Stomach (tissue), 9 donors: ENCODE results near the gene COL16A1. TPM values are rescaled to one million over a fixed set of nuclear protein-coding genes. Genes with fewer than 3 reads are reported as not detected.

Experiments used
- DNase-seq, 2 donors: peaks; one replicate each; pipeline versions ENCODE4 v3.0.0 to v3.0.0-alpha.2; 2013 to 2019
- H3K27ac ChIP-seq, 5 donors: fragments of 200-600 bp in 4 of 5; sonication (generic) in 4 of 5; one replicate each; pipeline ENCODE4 v1.5.1; 2013 to 2019; ENCODE audit warnings: mild to moderate bottlenecking in 1 of 5, moderate library complexity in 1 of 5
- H3K27me3 ChIP-seq, 3 donors: fragments of 200-600 bp; sonication (generic); one replicate each; pipeline ENCODE4 v1.5.1; 2017 to 2019; ENCODE audit warnings: mixed run types in 1 of 3
- H3K36me3 ChIP-seq, 4 donors: fragments of 200-600 bp; sonication (generic); 1 replicate in 3 of 4; 2 replicates in 1 of 4; pipeline ENCODE4 v1.5.1; 2016 to 2019
- H3K4me1 ChIP-seq, 4 donors: fragments of 200-600 bp; sonication (generic); one replicate each; pipeline ENCODE4 v1.5.1; 2016 to 2019
- H3K4me3 ChIP-seq, 4 donors: fragments of 200-600 bp; sonication (generic) in 3 of 4; one replicate each; pipeline ENCODE4 v1.5.1; 2016 to 2019; ENCODE audit warnings: mild to moderate bottlenecking in 1 of 4
- H3K9me3 ChIP-seq, 4 donors: fragments of 200-600 bp; sonication (generic); one replicate each; pipeline ENCODE4 v1.5.1; 2016 to 2019
- CTCF ChIP-seq, 7 experiments: fragments of 450-650 bp in 4 of 7; fragments of 200-600 bp in 3 of 7; sonication (generic) in 3 of 7; IDR thresholded peaks; one replicate each; pipeline ENCODE4 v1.5.1; 2016 to 2019; ENCODE audit warnings: antibody characterized with exemption in 7 of 7, control low read depth in 2 of 7, mild to moderate bottlenecking in 1 of 7
- EP300 ChIP-seq: sonication (generic); formaldehyde crosslinking; IDR thresholded peaks from one replicate; pipeline ENCODE4 v1.6.1; 2017; ENCODE audit warnings: antibody characterized with exemption
- POLR2A ChIP-seq, 4 donors: fragments of 450-650 bp; IDR thresholded peaks; one replicate each; pipeline ENCODE4 v1.6.1; 2016; ENCODE audit warnings: antibody characterized with exemption in 4 of 4, control low read depth in 2 of 4, mild to moderate bottlenecking in 1 of 4, moderate library complexity in 1 of 4
- POLR2AphosphoS5 ChIP-seq, 3 donors: sonication (generic); formaldehyde crosslinking; IDR thresholded peaks; one replicate each; pipeline ENCODE4 v1.6.1; 2016; ENCODE audit warnings: antibody characterized with exemption in 3 of 3
- WGBS, 5 donors: extraction: QIAGEN DNeasy Blood & Tissue Kit in 3 of 5; methylation state at CpG; one replicate each; pipeline versions ENCODE4 v1.1.5 to v1.1.7; 2013 to 2018; 5-methylcytosine and 5-hydroxymethylcytosine counted together
- intact Hi-C: fragments of 100-400 bp; cut with DNase I; formaldehyde crosslinking; loops from one replicate; pipeline ENCODE4 v1.15.1; 2023; ENCODE audit warnings: low total_unique reads
- polyA plus RNA-seq, 3 donors: library from polyadenylated mRNA; stranded (reverse); fragments of 200-250 nt; gene quantifications; one replicate each; pipeline ENCODE4 v1.2.3, GENCODE V29; 2013
- total RNA-seq, 5 donors: library from RNA; depleted of rRNA; stranded (reverse); fragments of >200 nt; gene quantifications; one replicate each; pipeline versions ENCODE4 v1.1.0 to v1.2.3, GENCODE V29; 2014 to 2016
- donor health status: healthy with polysubstance abuse.
- donor health status: Bipolar disorder and iron deficiency.
- donor health status: healthy.

COL16A1 gene
- total and polyA plus RNA-seq, 8 donors: 19.8 to 127 (median 74.1) TPM

DNA sequence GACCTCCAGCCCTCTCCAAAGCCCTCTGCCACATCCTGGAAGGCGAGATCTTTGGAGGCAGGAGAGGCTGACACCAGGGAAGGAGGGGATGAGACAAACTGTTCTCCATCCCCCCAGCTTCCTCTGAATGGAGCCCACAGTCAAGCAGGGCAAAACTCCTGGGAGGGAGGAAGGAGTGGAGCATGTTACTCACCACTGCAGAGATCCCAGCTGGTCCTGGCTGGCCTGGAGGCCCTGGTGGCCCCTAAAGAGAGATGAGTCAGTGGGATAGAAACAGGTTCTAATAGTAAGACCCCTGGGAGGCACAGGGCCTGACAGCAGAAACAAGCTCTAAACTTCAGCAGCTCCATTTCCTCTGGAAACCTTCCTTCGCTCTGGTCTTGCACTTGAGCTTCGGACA is 45.1 kb downstream of the COL16A1 start:
- intact Hi-C loops: no loop called here

GRCh38 chr1:31657972-31658510 is 45.8 kb downstream of the COL16A1 start:
- no peak for DNase-seq
- no peak overlapping the region for H3K4me3 ChIP-seq
- H3K27me3 ChIP-seq: no peaks in the 10 kb centered on the region
- no peak overlapping the region for H3K27ac ChIP-seq
- intact Hi-C loops: no loop called here
- no peaks in the 10 kb centered on the region for H3K4me1 ChIP-seq
- TF ChIP-seq CTCF (IDR thresholded peaks at IDR 0.05) (no peak), POLR2A (IDR thresholded peaks at IDR 0.05) (no peak), POLR2AphosphoS5 (IDR thresholded peaks at IDR 0.05) (no peak)
- no peaks in the 10 kb centered on the region for H3K9me3 ChIP-seq
- 76 to 93% (median 92%) methylated on average over 12 of the region's 12 CpGs for WGBS, 5 donors
- peaks cover 5 to 85% (median 66%) of the 10 kb centered on the region in 4 donors for H3K36me3 ChIP-seq

More for the DNA sequence above, 45.1 kb downstream of the COL16A1 start:
- no peaks in the 10 kb centered on the region for H3K4me1 ChIP-seq
- TF ChIP-seq CTCF (IDR thresholded peaks at IDR 0.05) (no peak), EP300 (no peak)
- H3K36me3 ChIP-seq: peaks cover 5 to 78% (median 59%) of the 10 kb centered on the region in 4 donors
- no peak for DNase-seq
- H3K27ac ChIP-seq: no peak overlapping the region
- H3K27me3 ChIP-seq: no peaks in the 10 kb centered on the region
- no peak overlapping the region for H3K4me3 ChIP-seq
- 79 to 92% (median 83%) methylated on average over 3 of the region's 3 CpGs; no CpG with 5 or more reads in 1 of the 5 donors for WGBS, 5 donors
- H3K9me3 ChIP-seq: no peaks in the 10 kb centered on the region

DNA sequence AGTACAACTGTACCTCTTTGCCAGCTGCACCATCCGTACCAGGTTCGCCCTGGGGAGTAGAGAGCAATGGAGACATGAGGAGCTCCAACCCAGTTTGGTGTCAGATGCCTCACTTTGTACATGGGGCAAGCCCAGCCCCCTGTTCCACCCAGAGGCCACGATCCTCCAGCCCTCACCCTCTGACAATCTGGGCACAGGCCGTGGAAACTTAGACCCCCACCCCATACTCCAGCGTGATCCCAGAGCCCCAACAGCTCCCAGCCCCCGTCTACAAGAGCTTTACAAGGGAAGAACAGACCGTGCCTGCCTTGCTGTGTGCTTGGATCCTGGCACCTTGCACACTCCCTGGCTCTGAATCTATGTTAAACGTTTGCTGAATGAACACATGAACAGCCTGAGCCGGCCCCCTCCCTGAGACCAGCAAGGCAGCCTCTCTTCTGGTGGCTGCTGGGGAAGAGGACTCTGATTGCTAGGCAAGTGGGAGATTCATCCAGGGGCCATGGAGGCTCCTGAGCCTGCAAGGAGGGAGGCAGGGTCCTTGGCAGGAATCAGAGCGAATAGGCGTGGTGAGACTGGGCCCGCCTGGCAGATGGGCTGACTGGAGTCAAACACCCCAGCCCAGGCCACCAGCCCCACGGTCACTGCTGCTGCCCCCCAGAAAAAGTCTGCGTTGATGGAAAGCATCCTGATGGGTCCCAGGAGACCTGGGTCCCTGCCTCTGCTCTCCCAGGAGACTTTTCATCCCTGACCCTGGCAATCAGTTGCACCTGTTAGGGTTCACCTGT is 46.6 kb downstream of the COL16A1 start:
- Histone ChIP-seq H3K4me1 (no peaks in the 10 kb centered on the region), H3K27me3 (no peaks in the 10 kb centered on the region), H3K4me3 (no peak overlapping the region), H3K36me3 (peaks cover 5 to 89% (median 71%) of the 10 kb centered on the region in 4 donors), H3K9me3 (no peaks in the 10 kb centered on the region), H3K27ac (no peak overlapping the region)
- 77 to 82% (median 80%) methylated on average over 13 to 14 of the region's 14 CpGs for WGBS, 5 donors
- DNase-seq: no peak
- intact Hi-C loops: no loop called here
- no peak for TF ChIP-seq POLR2AphosphoS5 (IDR thresholded peaks at IDR 0.05)
- no peak for TF ChIP-seq POLR2A (IDR thresholded peaks at IDR 0.05)
- no peak for TF ChIP-seq EP300
- no peak for TF ChIP-seq CTCF (IDR thresholded peaks at IDR 0.05)

DNA sequence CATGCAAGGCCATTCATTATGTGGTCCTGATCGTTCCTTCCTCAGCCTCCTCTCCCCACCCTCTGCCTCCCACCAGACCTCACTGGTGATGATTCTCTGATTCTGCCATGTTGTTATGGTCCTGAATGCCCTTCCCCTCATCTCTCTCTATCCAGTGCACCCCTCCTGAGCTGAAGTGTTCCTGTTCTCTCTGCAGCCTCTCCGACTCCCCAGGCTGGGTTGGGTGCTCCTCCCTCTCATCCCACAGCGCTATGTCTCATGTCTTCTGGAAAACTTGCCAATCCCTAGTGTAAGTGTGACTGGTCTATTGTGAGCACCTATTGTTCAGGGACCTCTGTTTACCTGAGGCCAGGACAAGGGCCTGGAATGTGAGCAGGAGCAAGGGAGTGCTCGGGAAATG is 48.1 kb downstream of the COL16A1 start:
- no peak for DNase-seq
- 49 to 72% (median 62%) methylated on average over 4 of the region's 4 CpGs for whole genome bisulfite sequencing, 5 donors
- Histone ChIP-seq H3K27me3 (no peaks in the 10 kb centered on the region), H3K4me3 (no peak overlapping the region), H3K27ac (no peak overlapping the region), H3K4me1 (peaks cover 0 to 10% (median 7%) of the 10 kb centered on the region in 4 donors), H3K9me3 (no peaks in the 10 kb centered on the region), H3K36me3 (peaks cover 5 to 85% (median 65%) of the 10 kb centered on the region in 4 donors)
- TF ChIP-seq POLR2AphosphoS5 (IDR thresholded peaks at IDR 0.05) (no peak), CTCF (IDR thresholded peaks at IDR 0.05) (no peak), POLR2A (IDR thresholded peaks at IDR 0.05) (no peak), EP300 (no peak)
- intact Hi-C loops: no loop called here
